NK-92 (cell line): ENCODE results near the gene GNL3.
"Not testable (repeated sequence)": the region's sequence is repeated elsewhere in the genome, so short reads cannot be mapped to it uniquely, and the experiment has no call there.

ENCODE experiments used
- DNase-seq: peaks from one replicate; lab custom pipeline; 2025; ENCODE audit not compliant: unreplicated experiment; lab: John Stamatoyannopoulos, UW

Gene GNL3

DNA sequence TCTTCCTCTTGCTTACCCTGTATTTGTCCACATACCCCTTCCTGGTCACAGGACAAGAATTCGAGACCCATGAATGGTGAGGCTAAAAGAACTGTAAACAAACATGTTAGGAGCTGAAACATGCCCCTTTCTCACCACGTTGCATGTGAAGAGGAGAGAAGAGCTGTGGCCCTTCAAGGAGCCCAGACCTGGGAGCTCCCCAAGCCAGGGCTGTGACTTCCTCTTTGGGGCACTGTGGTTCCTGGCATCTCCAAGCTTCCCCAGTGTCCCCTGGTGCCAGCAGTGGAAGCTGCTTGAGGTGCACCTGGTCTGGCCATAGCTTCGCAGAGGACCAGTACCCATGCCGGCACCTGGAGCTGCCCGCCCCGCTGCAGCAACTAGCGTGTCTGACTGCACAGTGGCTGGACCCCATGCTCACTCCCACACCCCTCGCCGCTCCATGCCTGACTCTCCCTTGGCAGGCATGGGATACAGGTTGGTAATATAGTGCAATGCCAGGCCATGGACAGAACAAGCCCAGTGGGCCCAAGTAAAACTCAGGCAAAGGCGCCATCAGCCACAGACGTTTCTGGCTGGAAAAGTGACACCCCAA lies 30.0 kb downstream of the GNL3 start:
- no peak for DNase-seq

DNA sequence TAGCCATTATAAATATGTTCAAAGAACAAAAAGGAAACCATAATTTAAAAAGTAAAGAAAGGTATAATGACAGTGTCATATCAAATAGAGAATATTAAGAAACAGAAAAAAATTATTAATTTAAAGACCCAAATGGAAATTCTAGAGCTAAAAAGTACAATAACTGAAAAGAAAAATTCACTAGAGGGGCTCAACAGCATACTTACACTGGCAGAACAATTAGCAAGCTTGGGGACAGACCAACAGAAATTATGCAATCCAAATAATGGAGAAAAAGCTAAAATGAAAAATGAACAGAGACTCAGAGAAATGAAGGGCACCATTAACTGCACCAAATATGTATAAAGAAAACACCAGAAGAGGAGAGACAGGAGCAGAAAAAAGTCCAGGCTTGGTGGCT lies 33.8 kb downstream of the GNL3 start:
- DNase-seq, result no peak

DNA sequence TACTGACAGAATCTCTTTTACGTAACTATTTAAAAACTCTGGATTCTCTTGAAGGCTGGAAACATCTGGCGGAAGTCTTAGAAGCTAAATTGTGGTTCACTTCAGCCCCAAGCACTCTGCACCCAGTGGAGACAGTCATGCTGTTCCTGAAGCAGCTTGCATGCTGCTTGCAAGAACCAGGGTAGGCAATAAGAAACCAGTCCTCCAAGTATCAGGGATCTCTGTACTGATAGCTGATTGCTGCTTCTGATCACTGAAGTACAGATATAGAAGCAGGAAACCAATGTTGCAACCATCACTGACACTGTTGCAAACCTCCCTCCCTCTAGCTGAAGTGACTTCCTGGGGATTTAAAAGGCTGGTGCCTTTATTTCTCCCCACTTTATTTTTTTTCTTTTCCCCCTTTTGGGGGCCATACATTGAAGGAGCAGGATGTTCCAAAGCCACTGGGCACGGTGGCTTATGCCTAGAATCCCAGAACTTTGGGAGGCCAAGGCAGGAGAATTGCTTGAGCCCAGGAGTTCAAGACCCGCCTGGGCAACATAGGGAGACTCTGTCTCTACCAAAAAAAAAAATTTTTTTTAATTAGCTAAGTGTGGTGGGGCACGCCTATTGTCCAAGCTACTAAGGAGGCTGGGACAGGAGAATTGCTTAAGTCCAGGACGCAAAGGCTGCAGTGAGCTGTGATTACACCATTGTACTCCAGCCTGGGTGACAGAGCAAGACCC lies 35.3 kb downstream of the GNL3 start:
- DNase-seq, result no peak

GRCh38 chr3:52721730-52722008 lies 35.8 kb downstream of the GNL3 start:
- no peak for DNase-seq

GRCh38 chr3:52722491-52722890 lies 36.7 kb downstream of the GNL3 start:
- DNase-seq, result no peak

DNA sequence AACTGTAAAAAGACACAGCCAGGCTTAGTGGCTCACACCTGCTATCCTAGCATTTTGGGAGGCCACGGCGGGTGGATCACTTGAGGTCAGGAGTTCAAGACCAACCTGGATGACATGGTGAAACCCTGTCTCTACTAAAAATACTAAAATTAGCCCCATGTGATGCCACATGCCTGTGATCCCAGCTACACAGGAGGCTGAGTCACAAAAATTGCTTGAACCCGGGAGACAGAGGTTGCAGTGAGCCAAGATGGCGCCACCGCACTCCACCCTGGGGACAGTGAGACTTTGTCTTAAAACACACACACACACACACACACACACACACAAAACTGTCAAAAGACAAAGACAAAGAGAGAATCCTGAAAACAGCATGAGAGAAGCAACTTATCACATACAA lies 38.1 kb downstream of the GNL3 start:
- DNase-seq, result no peak

- no peak for DNase-seq
Measured at GRCh38 chr3:52724511-52724910, 38.7 kb downstream of the GNL3 start.

GRCh38 chr3:52728753-52729152 lies 42.9 kb downstream of the GNL3 start:
- DNase-seq, result not testable (repeated sequence)

- DNase-seq, result no peak
Measured at GRCh38 chr3:52730681-52731080, 44.8 kb downstream of the GNL3 start.

- no peak for DNase-seq
Measured at GRCh38 chr3:52731590-52731989, 45.8 kb downstream of the GNL3 start.

DNA sequence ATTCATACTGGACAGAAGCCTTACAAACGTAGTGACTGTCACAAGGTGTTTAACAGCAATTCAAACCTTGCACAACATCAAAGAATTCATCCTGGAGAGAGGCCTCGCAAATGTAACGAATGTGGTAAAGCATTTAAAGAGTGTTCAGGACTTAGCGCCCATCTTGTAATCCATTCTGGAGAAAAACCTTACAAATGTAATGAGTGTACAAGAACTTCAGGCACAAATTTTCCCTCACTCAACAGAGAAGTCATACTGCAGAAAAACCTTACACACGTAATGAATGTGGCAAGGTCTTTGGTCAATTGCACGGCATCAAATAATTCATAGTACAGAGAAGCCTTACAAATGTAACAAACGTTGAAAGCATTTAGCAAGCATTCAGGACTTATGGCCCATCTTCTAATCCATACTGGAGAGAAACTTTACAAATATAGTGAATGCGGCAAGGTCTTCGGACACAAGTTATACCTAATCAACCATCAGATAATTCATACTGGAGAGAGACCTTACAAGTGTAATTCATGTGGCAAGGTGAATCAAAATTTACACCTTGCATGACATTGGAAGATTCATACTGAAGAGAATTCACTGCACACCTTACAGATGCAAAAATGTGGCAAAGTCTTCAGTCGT lies 47.5 kb downstream of the GNL3 start:
- DNase-seq, result no peak

DNA sequence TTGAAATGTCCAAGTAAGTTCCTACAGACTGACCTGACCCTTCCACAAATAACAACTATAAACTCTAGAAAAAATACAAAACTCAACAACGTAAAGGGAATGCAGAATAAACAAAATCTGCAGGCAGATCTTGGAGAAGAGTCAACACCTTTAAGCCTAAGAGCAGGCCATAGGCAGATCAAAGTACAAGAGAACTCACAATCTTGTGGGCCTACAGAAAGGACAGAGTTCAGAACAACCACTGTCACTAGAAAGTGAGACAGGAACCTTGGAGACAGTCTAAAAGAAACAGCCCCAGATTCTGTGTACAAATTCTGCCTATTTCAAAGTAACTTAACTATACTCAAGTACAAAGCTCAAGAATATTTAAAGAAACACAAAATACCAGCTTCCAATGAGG lies 53.9 kb downstream of the GNL3 start:
- DNase-seq, result no peak

- DNase-seq, result no peak
Measured at GRCh38 chr3:52742418-52743041, 56.7 kb downstream of the GNL3 start.

DNA sequence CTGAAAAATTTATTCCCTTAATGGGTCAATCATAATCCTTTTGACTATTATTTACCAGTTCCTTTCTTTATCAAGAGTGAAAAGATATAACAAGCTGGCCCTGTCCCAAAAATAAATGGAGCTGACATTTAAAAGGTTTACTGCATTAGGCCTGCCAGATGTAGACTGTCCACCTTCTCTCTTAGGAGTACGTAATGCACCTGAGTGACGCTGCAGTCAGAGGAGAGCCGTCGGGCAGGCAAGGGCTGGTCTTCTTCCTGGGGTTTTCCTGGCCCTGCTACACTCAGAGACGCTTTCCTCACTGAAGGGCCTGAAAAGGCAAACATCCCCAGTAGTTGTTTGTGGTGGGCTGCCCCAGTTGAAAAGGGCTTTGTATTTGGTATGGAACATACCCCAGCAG lies 57.3 kb downstream of the GNL3 start:
- no peak for DNase-seq

DNA sequence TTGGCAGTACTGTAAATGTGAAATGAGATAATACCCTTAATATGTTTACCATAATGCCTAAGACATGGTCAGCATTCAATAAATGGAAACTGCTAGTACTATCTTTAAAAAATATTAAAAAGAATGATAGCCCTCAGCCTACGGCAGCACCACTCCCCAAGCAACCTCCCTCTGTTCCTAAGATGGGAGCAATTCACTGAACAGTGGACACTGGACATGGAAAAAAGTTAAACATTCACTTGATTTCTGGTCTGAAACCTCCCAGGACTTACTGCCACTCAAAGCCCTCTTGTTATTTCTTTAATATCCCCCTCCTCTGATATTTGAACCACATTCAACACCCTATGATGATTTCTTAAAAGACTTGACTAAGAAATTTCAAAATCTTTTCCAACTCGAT lies 57.9 kb downstream of the GNL3 start:
- no peak for DNase-seq
